K562 (cell line): ENCODE measurements around the gene CLHC1. TPM values are rescaled to one million over a fixed set of nuclear protein-coding genes. Genes with fewer than 3 reads are reported as not detected.

Experiments
- ATAC-seq: fragments of 200-7000 bp; cut with Tn5 transposase; 3 replicates; pipeline ENCODE4 v1.9.1; 2020; ENCODE audit warnings: moderate library complexity
- BruUV-seq: library from RNA; stranded (reverse); fragments of 400-500 nt; replicated peaks from 2 replicates; lab custom pipeline; 2021; lab: Mats Ljungman, UMichigan
- CTCF ChIA-PET: fragments of 300-600 bp; formaldehyde crosslinking; extraction: SDS; loops from one replicate; lab custom pipeline; 2021; ENCODE audit warnings: low intra/inter-chr PET ratio; lab: Yijun Ruan, JAX
- POLR2A ChIA-PET: fragments of 300-600, 350-650 bp; sonication (Branson Sonifier 250); formaldehyde crosslinking; extraction: SDS; loops from one replicate; lab custom pipeline; 2021; ENCODE audit warnings: antibody characterized with exemption, inconsistent platforms; lab: Yijun Ruan, JAX
- DNase-seq, 4 experiments: peaks; one replicate each; pipeline versions ENCODE4 v3.0.0 to v3.0.0-alpha.2; 2011 to 2018; ENCODE audit warnings: low spot score in 3 of 4, mixed read lengths in 3 of 4; ENCODE audit errors: extremely low read depth in 1 of 4
- FAIRE-seq: peaks from 2 replicates; lab custom pipeline; 2011; peaks lifted over from hg19 to GRCh38; lab: Jason Lieb, UNC
- H2AFZ ChIP-seq: 2 replicates; pipeline ENCODE4 v1.6.0; 2011; ENCODE audit warnings: low read depth, low read length, control low read depth, inconsistent platforms
- H3K27ac ChIP-seq: fragments of 200-600 bp; 3 replicates; pipeline ENCODE4 v1.8.0; 2011; ENCODE audit warnings: low read depth, mild to moderate bottlenecking, control low read depth, inconsistent platforms, low read length, moderate library complexity, mixed read lengths; ENCODE audit errors: extremely low read depth
- H3K27me3 ChIP-seq, 2 experiments: fragments of 300-600 bp in 1 of 2; 2 replicates in 1 of 2; 3 replicates in 1 of 2; pipeline versions ENCODE4 v1.6.0 to v1.8.0; 2011; ENCODE audit warnings: inconsistent platforms in 2 of 2, low read length in 2 of 2, mild to moderate bottlenecking in 1 of 2, mixed read lengths in 1 of 2, moderate library complexity in 1 of 2; ENCODE audit not compliant: control insufficient read depth in 2 of 2, insufficient read depth in 2 of 2
- H3K36me3 ChIP-seq: fragments of 300-600 bp; 3 replicates; pipeline ENCODE4 v1.8.0; 2011; ENCODE audit warnings: mild to moderate bottlenecking, low read length, inconsistent platforms; ENCODE audit not compliant: control insufficient read depth, insufficient read depth
- H3K4me1 ChIP-seq, 2 experiments: fragments of 200-600 bp in 1 of 2; replicated peaks in 1 of 2; 2 replicates in 1 of 2; 3 replicates in 1 of 2; pipeline versions ENCODE4 v1.5.1 to v1.8.0; 2011; ENCODE audit warnings: inconsistent platforms in 2 of 2, low read length in 2 of 2, mild to moderate bottlenecking in 1 of 2, mixed read lengths in 1 of 2, moderate library complexity in 1 of 2; ENCODE audit not compliant: control insufficient read depth in 2 of 2, insufficient read depth in 2 of 2
- H3K4me2 ChIP-seq: 2 replicates; pipeline ENCODE4 v1.6.1; 2011; ENCODE audit warnings: low read length, control low read depth, inconsistent platforms, mixed read lengths; ENCODE audit not compliant: insufficient read depth
- H3K4me3 ChIP-seq: fragments of 200-600 bp; sonication (generic), shearing (Covaris generic); 2 replicates; pipeline ENCODE4 v1.5.1; 2016; ENCODE audit warnings: control low read depth, inconsistent platforms
- H3K79me2 ChIP-seq: fragments of 200-600 bp; 3 replicates; pipeline ENCODE4 v1.8.0; 2011; ENCODE audit warnings: low read length, inconsistent platforms; ENCODE audit not compliant: control insufficient read depth, insufficient read depth
- H3K9ac ChIP-seq, 2 experiments: 2 replicates each; pipeline versions ENCODE4 v1.6.0 to v1.6.1; 2011; ENCODE audit warnings: low read depth in 2 of 2, low read length in 2 of 2, control low read depth in 1 of 2, inconsistent platforms in 1 of 2, mild to moderate bottlenecking in 1 of 2, mixed read lengths in 1 of 2; ENCODE audit not compliant: insufficient read depth in 1 of 2
- H3K9me1 ChIP-seq: one replicate; pipeline ENCODE4 v1.6.0; 2011; ENCODE audit warnings: inconsistent platforms, mild to moderate bottlenecking, low read length, moderate library complexity; ENCODE audit not compliant: control insufficient read depth, insufficient read depth
- H3K9me3 ChIP-seq: replicated peaks from 2 replicates; pipeline ENCODE4 v1.5.1; 2011; ENCODE audit warnings: low read depth, low read length, inconsistent platforms; ENCODE audit not compliant: control insufficient read depth, insufficient read depth
- H4K20me1 ChIP-seq: replicated peaks from 2 replicates; pipeline ENCODE4 v1.6.1; 2011; ENCODE audit warnings: low read length, inconsistent platforms, mixed read lengths; ENCODE audit not compliant: control insufficient read depth, insufficient read depth
- ARHGAP35 ChIP-seq: fragments of 450-650 bp; IDR thresholded peaks from 2 replicates; pipeline ENCODE4 v1.6.1; 2018; ENCODE audit not compliant: partially characterized antibody
- CBFA2T2 ChIP-seq: fragments of 450-650 bp; conservative IDR thresholded peaks from 2 replicates; pipeline ENCODE4 v1.6.1; 2017; ENCODE audit warnings: mild to moderate bottlenecking
- DPF2 ChIP-seq: fragments of 450-650 bp; IDR thresholded peaks from 2 replicates; pipeline ENCODE4 v1.6.1; 2016
- JUNB ChIP-seq: fragments of 450-650 bp; formaldehyde crosslinking; conservative IDR thresholded peaks from 2 replicates; pipeline ENCODE4 v1.4.0; 2020; ENCODE audit warnings: mild to moderate bottlenecking
- LEF1 ChIP-seq: fragments of 450-650 bp; IDR thresholded peaks from 2 replicates; pipeline ENCODE4 v1.6.1; 2016; ENCODE audit warnings: mild to moderate bottlenecking
- MTA3 ChIP-seq: fragments of 450-650 bp; formaldehyde crosslinking; IDR thresholded peaks from 2 replicates; pipeline ENCODE4 v1.6.1; 2017; ENCODE audit warnings: mild to moderate bottlenecking, borderline replicate concordance
- NFATC3 ChIP-seq: fragments of 450-650 bp; IDR thresholded peaks from 2 replicates; pipeline ENCODE4 v1.6.1; 2017; ENCODE audit warnings: mild to moderate bottlenecking
- NFIX ChIP-seq: fragments of 250-450 bp; sonication (Bioruptor Pico); IDR thresholded peaks from 2 replicates; pipeline ENCODE4 v1.4.0; 2020; ENCODE audit warnings: low read depth, mild to moderate bottlenecking, moderate library complexity
- NR4A1 ChIP-seq, 2 experiments: fragments of 250-450 bp in 1 of 2; fragments of 450-650 bp in 1 of 2; sonication (Bioruptor Pico) in 1 of 2; IDR thresholded peaks; 2 replicates each; pipeline versions ENCODE4 v1.4.0 to v1.6.1; 2016 to 2020; ENCODE audit warnings: mild to moderate bottlenecking in 2 of 2, missing compliant biosample characterization in 1 of 2, missing genetic modification characterization in 1 of 2, moderate library complexity in 1 of 2
- SRF ChIP-seq, 2 experiments: fragments of 250-450, 450-650 bp in 1 of 2; sonication (Bioruptor Pico) in 1 of 2; sonication (generic) in 1 of 2; formaldehyde crosslinking; IDR thresholded peaks; 2 replicates each; pipeline versions ENCODE4 v1.5.0 to v1.5.1; 2020 to 2022; ENCODE audit warnings: mild to moderate bottlenecking in 1 of 2, missing genetic modification reagents in 1 of 2
- STAT5A ChIP-seq: IDR thresholded peaks from 2 replicates; pipeline ENCODE4 v1.6.1; 2012; ENCODE audit warnings: low read length, inconsistent platforms, borderline replicate concordance
- ZBTB11 ChIP-seq, 3 experiments: fragments of 200-800 bp in 1 of 3; fragments of 250-450 bp in 1 of 3; fragments of 450-650 bp in 1 of 3; sonication (Bioruptor Pico) in 1 of 3; sonication (Bioruptor generic) in 1 of 3; formaldehyde crosslinking in 1 of 3; IDR thresholded peaks; 2 replicates each; pipeline versions ENCODE4 v1.6.1 to v1.8.0; 2016 to 2022; ENCODE audit warnings: mild to moderate bottlenecking in 2 of 3, missing genetic modification characterization in 2 of 3, missing compliant biosample characterization in 1 of 3, moderate library complexity in 1 of 3
- ZNF121 ChIP-seq: sonication (generic); formaldehyde crosslinking; conservative IDR thresholded peaks from 2 replicates; pipeline ENCODE4 v1.8.0; 2022; ENCODE audit warnings: missing genetic modification reagents
- ZNF384 ChIP-seq: IDR thresholded peaks from 2 replicates; pipeline ENCODE4 v1.6.1; 2012; ENCODE audit warnings: low read depth, low read length, improper control_type of control experiment
- WGBS: fragments of 100-300 bp; shearing (Covaris generic); methylation state at CpG from one replicate; pipeline ENCODE4 v1.1.6; 2016; ENCODE audit warnings: low coverage, mixed read lengths; ENCODE audit not compliant: insufficient coverage; ENCODE audit errors: missing lambda C conversion rate; 5-methylcytosine and 5-hydroxymethylcytosine counted together
- in situ Hi-C: fragments of 300-500 bp; cut with MboI; formaldehyde crosslinking; loops from 4 replicates; pipeline ENCODE4 v1.15.0; 2018; ENCODE audit warnings: inconsistent platforms, mixed read lengths
- intact Hi-C: fragments of 100-400 bp; cut with micrococcal nuclease; formaldehyde crosslinking; loops from 2 replicates; pipeline ENCODE4 v1.14.2; 2022
- polyA plus RNA-seq, 8 experiments: library from polyadenylated mRNA; depleted of rRNA in 4 of 8; stranded (reverse) in 5 of 8; unstranded in 3 of 8; fragments of >200 nt; fragmentation: Nextera tagmentation in 2 of 8; fragmentation: Illumina TruSeq in 1 of 8; extraction: Ambion mirVana in 2 of 8; extraction: Trizol in 1 of 8; gene quantifications; 2 replicates each; pipeline versions ENCODE4 v1.2.1 to v1.2.3, GENCODE V29; 2011 to 2014; ENCODE audit warnings: inconsistent platforms in 1 of 8, missing spikeins in 1 of 8
- total RNA-seq, 7 experiments: library from RNA; depleted of rRNA in 6 of 7; stranded (reverse); fragments of >200 nt in 6 of 7; fragmentation: Illumina TruSeq in 2 of 7; extraction: Trizol in 2 of 7; gene quantifications; 2 replicates each; pipeline versions ENCODE4 v1.2.1 to v1.2.3, GENCODE V29; 2011 to 2021; ENCODE audit warnings: low replicate concordance in 1 of 7
- TF ChIP-seq, protein P1 (sequence below): fragments of 250-450 bp; sonication (Bioruptor Pico); IDR thresholded peaks from 2 replicates; pipeline ENCODE4 v1.5.0; 2021

CLHC1 gene
- total and polyA plus RNA-seq, 9 of the 15 experiments (the other 6 are each of a cell fraction or from before 2014, with no cell fraction given): 3.7 to 14.3 (median 8.6) TPM

DNA sequence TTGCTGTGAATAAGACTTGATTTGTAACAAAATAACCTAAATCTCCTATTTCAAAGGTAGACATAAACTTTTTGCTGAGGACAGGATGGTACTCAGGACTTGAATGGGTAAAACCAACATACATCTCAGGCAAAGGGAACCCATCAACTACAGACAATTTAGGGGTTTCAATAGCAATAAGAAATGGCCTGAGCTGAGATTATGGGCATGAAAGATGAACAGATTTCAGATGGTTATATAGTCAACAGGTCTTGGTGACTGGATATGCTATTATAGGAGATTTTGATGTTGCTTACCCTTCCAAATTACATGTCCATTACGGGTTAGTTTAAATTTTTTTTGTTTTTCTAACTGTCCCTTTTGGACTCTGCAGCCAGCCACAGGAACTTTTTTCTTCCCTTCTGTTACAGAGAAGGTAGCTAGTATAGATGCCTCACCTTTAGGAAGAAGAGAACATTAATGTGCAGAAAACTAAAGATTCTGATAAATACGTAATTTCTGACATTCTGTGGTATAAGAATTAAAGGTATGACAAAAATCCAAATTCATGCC, 5.0 kb upstream of the CLHC1 start (continued):
- TF ChIP-seq, protein P1, sequence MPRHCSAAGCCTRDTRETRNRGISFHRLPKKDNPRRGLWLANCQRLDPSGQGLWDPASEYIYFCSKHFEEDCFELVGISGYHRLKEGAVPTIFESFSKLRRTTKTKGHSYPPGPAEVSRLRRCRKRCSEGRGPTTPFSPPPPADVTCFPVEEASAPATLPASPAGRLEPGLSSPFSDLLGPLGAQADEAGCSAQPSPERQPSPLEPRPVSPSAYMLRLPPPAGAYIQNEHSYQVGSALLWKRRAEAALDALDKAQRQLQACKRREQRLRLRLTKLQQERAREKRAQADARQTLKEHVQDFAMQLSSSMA (CRISPR knock-in tag): no peak
- TF ChIP-seq LEF1: no peak
- no peak for TF ChIP-seq NR4A1 (CRISPR knock-in tag; IDR thresholded peaks at IDR 0.05)
- TF ChIP-seq NR4A1 (tag; IDR thresholded peaks at IDR 0.05): no peak
- TF ChIP-seq SRF (CRISPR knock-in tag; IDR thresholded peaks at IDR 0.05): no peak
- TF ChIP-seq, all 486 proteins: peak for 3

DNA sequence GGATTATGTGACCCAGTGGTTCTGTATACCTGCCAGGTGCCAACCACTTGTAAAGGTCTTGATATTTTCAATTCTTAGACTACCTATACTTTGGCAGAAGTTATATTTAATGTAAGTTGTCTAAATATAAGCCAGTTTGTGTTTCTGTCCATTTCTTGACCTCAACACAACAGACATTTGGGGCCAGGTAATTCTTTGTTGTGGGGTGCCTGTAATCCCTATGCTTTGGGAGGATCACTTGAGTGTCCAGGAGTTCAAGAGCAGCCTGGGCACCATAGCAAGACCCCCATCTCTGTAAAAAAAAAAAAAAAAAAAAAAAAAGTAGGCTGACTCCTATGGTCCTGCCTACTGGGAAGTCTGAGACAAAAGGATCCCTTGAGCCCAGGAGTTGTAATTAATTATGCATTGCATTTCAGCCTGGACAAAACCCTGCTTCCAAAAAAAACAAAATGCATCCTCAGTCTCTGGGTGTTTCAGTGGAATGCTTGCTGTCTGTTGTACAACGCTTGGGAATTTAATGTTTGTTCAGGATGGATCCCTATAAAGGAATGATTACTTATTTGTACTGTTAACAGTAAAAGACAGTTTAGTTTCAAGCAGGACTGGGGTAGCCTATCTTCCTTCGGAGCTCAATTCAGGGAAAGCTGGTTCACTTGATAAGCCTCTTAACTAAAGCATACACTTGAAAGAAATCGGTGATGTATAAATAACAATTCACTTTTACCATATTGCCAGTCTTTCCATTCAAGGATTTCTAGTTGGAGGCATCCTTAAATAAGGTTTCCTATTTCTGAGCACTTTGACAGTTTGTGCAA, 3.8 kb upstream of the CLHC1 start:
- ChIA-PET POLR2A (interaction anchor here (0.8 kb wide), 1 partner anchor 356 kb away, joined by 3 read pairs; no protein-coding TSS in a partner anchor), CTCF (interaction anchor here (0.6 kb wide), 1 partner anchor 392 kb away, joined by 3 read pairs; no protein-coding TSS in a partner anchor)
- Histone ChIP-seq H3K4me2 (peak overlapping the region; percentile 43), H3K27ac (peak overlapping the region; percentile 46), H3K27me3 (no peaks in the 10 kb centered on the region), H3K9ac (peak overlapping the region in 1 of 2 experiments; percentile 99; a peak in 2 of 4 replicates), H3K79me2 (peaks cover 52% of the 10 kb centered on the region), H2AFZ (no peak overlapping the region), H3K4me3 (no peak overlapping the region), H3K9me1 (no peaks in the 10 kb centered on the region), H3K36me3 (peaks cover 62% of the 10 kb centered on the region), H4K20me1 (no peaks in the 10 kb centered on the region; the same call in 1 of the 2 replicates), H3K4me1 (peaks cover 8 to 19% of the 10 kb centered on the region in 2 experiments; a peak in 4 of 5 replicates), H3K9me3 (no peaks in the 10 kb centered on the region)
- DNase-seq: peak in 2 of 4 experiments; percentile 12 to 38
- WGBS: 12% methylated on average over 3 of the region's 3 CpGs
- intact Hi-C loops (no loop called here), in situ Hi-C loops (no loop called here)
- no TSS peak for BruUV-seq
- FAIRE-seq: peak; percentile 23
- peak; percentile 6; the same call in 1 of the 3 replicates for ATAC-seq
- TF ChIP-seq ARHGAP35 (no peak), NFATC3 (peak; percentile 59; the same call in 1 of the 2 replicates), STAT5A (0 out of 2 replicates have a peak, but pooled peaks have one; percentile 7), CBFA2T2 (0 out of 2 replicates have a peak, but pooled peaks have one; percentile 30), ZBTB11 (CRISPR knock-in tag; IDR thresholded peaks at IDR 0.05) (0 out of 6 replicates have a peak, but pooled peaks of 1 of the 3 experiments have one; percentile 26), DPF2 (0 out of 2 replicates have a peak, but pooled peaks have one; percentile 31), MTA3 (no peak), NFIX (CRISPR knock-in tag) (no peak), ZNF121 (CRISPR knock-in tag) (peak; percentile 13; the same call in 1 of the 2 replicates), ZNF384 (0 out of 2 replicates have a peak, but pooled peaks have one; percentile 28), JUNB (CRISPR knock-in tag) (no peak)
